ENCODE data around the gene SNX24. TPM values are rescaled to one million over a fixed set of nuclear protein-coding genes. Genes with fewer than 3 reads are reported as not detected.

The SNX24 gene
- total RNA-seq, 1 experiment from 2014 or later: 13.9 TPM

- DNase-seq: no peak
- Histone ChIP-seq H2BK15ac (ENCODE audit: low read depth, low read length) (no peak overlapping the region), H4K91ac (ENCODE audit: insufficient read length, low read depth, low read length) (no peak overlapping the region), H2BK5ac (ENCODE audit: insufficient read length, low read length) (no peak overlapping the region), H3K18ac (ENCODE audit: insufficient read length, low read depth, low read length) (no peak overlapping the region), H2AFZ (ENCODE audit: low read length) (no peak overlapping the region), H3K23ac (ENCODE audit: insufficient read length, low read depth, low read length) (no peak overlapping the region), H4K5ac (ENCODE audit: insufficient read length, low read depth, low read length) (no peak overlapping the region), H4K20me1 (ENCODE audit: control insufficient read depth, insufficient read depth, insufficient read length) (no peaks in the 10 kb centered on the region), H3K79me2 (ENCODE audit: insufficient read depth, low read length) (no peaks in the 10 kb centered on the region), H3K4me1 (ENCODE audit: insufficient read depth, low read length) (no peaks in the 10 kb centered on the region), H3K27me3 (ENCODE audit: insufficient read depth, low read length) (no peaks in the 10 kb centered on the region), H3K9me3 (ENCODE audit: control insufficient read depth, low read depth, low read length) (no peaks in the 10 kb centered on the region), H2BK120ac (ENCODE audit: low read depth, low read length, poor library complexity, severe bottlenecking) (no peak overlapping the region), H3K9ac (ENCODE audit: extremely low read depth, insufficient read length, low read length) (no peak overlapping the region), H3K4ac (ENCODE audit: low read depth, low read length) (no peak overlapping the region), H2BK20ac (ENCODE audit: low read depth, low read length, poor library complexity, severe bottlenecking) (no peak overlapping the region), H3T11ph (ENCODE audit: low read length) (no peak overlapping the region), H3K4me2 (ENCODE audit: insufficient read depth, insufficient read length, low read length) (no peak overlapping the region), H4K8ac (replicated peaks; ENCODE audit: insufficient read length, low read depth, low read length) (no peak overlapping the region), H2BK12ac (ENCODE audit: insufficient read length, low read depth, low read length) (no peak overlapping the region), H3K14ac (ENCODE audit: insufficient read depth, low read length) (no peak overlapping the region), H2AK5ac (ENCODE audit: insufficient read length, low read length) (no peak overlapping the region), H3K56ac (ENCODE audit: insufficient read length, low read depth, low read length) (no peak overlapping the region), H3K23me2 (ENCODE audit: insufficient read length, low read depth, low read length, poor library complexity, severe bottlenecking) (no peaks in the 10 kb centered on the region), H3K79me1 (ENCODE audit: insufficient read depth, low read depth, low read length, poor library complexity, severe bottlenecking) (no peaks in the 10 kb centered on the region), H3K27ac (ENCODE audit: insufficient read length, low read depth, low read length) (no peak overlapping the region)
- Mint-ChIP-seq H3K27me3 (ENCODE audit: low read depth) (no peaks in the 10 kb centered on the region), H3K9me3 (peaks cover 10% of the 10 kb centered on the region in 2 experiments; a peak in 4 of 5 replicates), H3K27ac (no peak overlapping the region; a peak in 1 of 7 replicates), H3K4me1 (peaks cover 6 to 7% of the 10 kb centered on the region in 2 experiments), H3K4me3 (no peak overlapping the region), H3K36me3 (ENCODE audit: insufficient read depth in 1 of 3, low read depth in 3 of 3) (peaks cover 5 to 9% (median 9%) of the 10 kb centered on the region in 3 experiments; a peak in 6 of 7 replicates)
- no peak for TF ChIP-seq CTCF (conservative IDR thresholded peaks at IDR 0.05)
- no CpG with 5 or more reads among the region's 6 CpGs for WGBS (ENCODE audit: extremely low coverage, insufficient read length, low lambda C conversion rate)
Measured at GRCh38 chr5:122908662-122909061, 63.2 kb downstream of the SNX24 start.
